GM23338 (cell line): ENCODE measurements around the gene CES3. TPM values are rescaled to one million over a fixed set of nuclear protein-coding genes. Genes with fewer than 3 reads are reported as not detected.

Experiments used
- ATAC-seq: fragments of 200-7000 bp; cut with Tn5 transposase; 3 replicates; pipeline ENCODE4 v1.9.1; 2020
- DNase-seq: peaks from one replicate; pipeline ENCODE4 v3.0.0-alpha.2; 2015; ENCODE audit warnings: low spot score
- H2AFZ ChIP-seq: fragments of 200-600 bp; sonication (generic); 2 replicates; pipeline ENCODE4 v1.8.0; 2016; ENCODE audit warnings: antibody characterized with exemption, mild to moderate bottlenecking, moderate library complexity
- H3F3A ChIP-seq: fragments of 200-600 bp; sonication (generic); replicated peaks from 2 replicates; pipeline ENCODE4 v1.8.0; 2017; ENCODE audit warnings: antibody characterized with exemption, mixed run types, low read depth
- H3K27ac ChIP-seq: fragments of 200-600 bp; sonication (generic); 2 replicates; pipeline ENCODE4 v1.6.1; 2016; ENCODE audit warnings: low read depth
- H3K27me3 ChIP-seq: fragments of 200-600 bp; sonication (generic); 2 replicates; pipeline ENCODE4 v1.8.0; 2016; ENCODE audit warnings: mild to moderate bottlenecking, mixed run types, moderate library complexity; ENCODE audit not compliant: insufficient read depth
- H3K36me3 ChIP-seq: fragments of 200-600 bp; sonication (generic); 2 replicates; pipeline ENCODE4 v1.8.0; 2016; ENCODE audit warnings: mild to moderate bottlenecking; ENCODE audit not compliant: insufficient read depth
- H3K4me1 ChIP-seq: fragments of 200-600 bp; sonication (generic); 2 replicates; pipeline ENCODE4 v1.8.0; 2016; ENCODE audit warnings: mild to moderate bottlenecking, moderate library complexity; ENCODE audit not compliant: insufficient read depth
- H3K4me2 ChIP-seq: fragments of 200-600 bp; sonication (generic); 2 replicates; pipeline ENCODE4 v1.7.1; 2017; ENCODE audit warnings: mixed run types
- H3K4me3 ChIP-seq: fragments of 200-600 bp; sonication (generic); 2 replicates; pipeline ENCODE4 v1.6.1; 2016; ENCODE audit warnings: mixed run types
- H3K79me2 ChIP-seq: fragments of 200-600 bp; sonication (generic); replicated peaks from 2 replicates; pipeline ENCODE4 v1.8.0; 2017; ENCODE audit warnings: mild to moderate bottlenecking; ENCODE audit not compliant: insufficient read depth
- H3K9me2 ChIP-seq: fragments of 200-600 bp; sonication (generic); 2 replicates; pipeline ENCODE4 v1.8.0; 2017; ENCODE audit not compliant: insufficient read depth
- H4K20me1 ChIP-seq: fragments of 200-600 bp; sonication (generic); replicated peaks from 2 replicates; pipeline ENCODE4 v1.8.0; 2017; ENCODE audit warnings: mild to moderate bottlenecking; ENCODE audit not compliant: insufficient read depth
- H3K27ac Mint-ChIP-seq: 2 replicates; pipeline ENCODE4 v1.8.0; 2020; ENCODE audit warnings: inconsistent platforms, mild to moderate bottlenecking, moderate library complexity, mixed read lengths
- H3K27me3 Mint-ChIP-seq: 3 replicates; pipeline ENCODE4 v1.8.0; 2022; ENCODE audit warnings: low read depth, mild to moderate bottlenecking, moderate library complexity, mixed read lengths, inconsistent platforms; ENCODE audit not compliant: insufficient read depth, poor library complexity
- H3K36me3 Mint-ChIP-seq: 3 replicates; pipeline ENCODE4 v1.8.0; 2021; ENCODE audit warnings: low read depth, mild to moderate bottlenecking, inconsistent platforms, moderate library complexity, mixed read lengths
- H3K4me1 Mint-ChIP-seq: 3 replicates; pipeline ENCODE4 v1.8.0; 2020; ENCODE audit warnings: mild to moderate bottlenecking, inconsistent platforms, mixed read lengths
- H3K4me3 Mint-ChIP-seq: 3 replicates; pipeline ENCODE4 v1.8.0; 2021; ENCODE audit warnings: moderate library complexity, mild to moderate bottlenecking, inconsistent platforms, mixed read lengths
- H3K9me3 Mint-ChIP-seq: 3 replicates; pipeline ENCODE4 v1.8.0; 2020; ENCODE audit warnings: moderate library complexity, mild to moderate bottlenecking, inconsistent platforms, mixed read lengths
- CREB1 ChIP-seq: fragments of 250-450 bp; sonication (Bioruptor Pico); IDR thresholded peaks from 2 replicates; pipeline ENCODE4 v1.5.0; 2020; ENCODE audit warnings: low read depth, mild to moderate bottlenecking, moderate library complexity
- ETS1 ChIP-seq: IDR thresholded peaks from 2 replicates; pipeline ENCODE4 v1.6.1; 2016; ENCODE audit warnings: antibody characterized with exemption
- EZH2 ChIP-seq: fragments of 200-600 bp; sonication (generic); IDR thresholded peaks from one replicate; pipeline ENCODE4 v1.8.0; 2017; ENCODE audit warnings: antibody characterized with exemption, mild to moderate bottlenecking, low read depth; ENCODE audit not compliant: unreplicated experiment
- EZH2phosphoT487 ChIP-seq: fragments of 200-600 bp; sonication (generic); IDR thresholded peaks from one replicate; pipeline ENCODE4 v1.8.1; 2018; ENCODE audit warnings: antibody characterized with exemption; ENCODE audit not compliant: unreplicated experiment
- JUNB ChIP-seq: IDR thresholded peaks from one replicate; pipeline ENCODE4 v1.6.1; 2016; ENCODE audit warnings: antibody characterized with exemption; ENCODE audit not compliant: unreplicated experiment
- NANOG ChIP-seq: IDR thresholded peaks from 2 replicates; pipeline ENCODE4 v1.6.1; 2016; ENCODE audit warnings: antibody characterized with exemption, borderline replicate concordance
- POLR2AphosphoS5 ChIP-seq: IDR thresholded peaks from 2 replicates; pipeline ENCODE4 v1.6.1; 2016; ENCODE audit warnings: antibody characterized with exemption, low read depth
- STAT1 ChIP-seq: IDR thresholded peaks from one replicate; pipeline ENCODE4 v1.6.1; 2016; ENCODE audit warnings: antibody characterized with exemption; ENCODE audit not compliant: unreplicated experiment
- ZNF114 ChIP-seq: fragments of 250-450 bp; sonication (Bioruptor Pico); IDR thresholded peaks from 2 replicates; pipeline ENCODE4 v1.5.0; 2020; ENCODE audit warnings: mild to moderate bottlenecking, moderate library complexity
- ZNF331 ChIP-seq: fragments of 250-450 bp; sonication (Bioruptor Pico); IDR thresholded peaks from 2 replicates; pipeline ENCODE4 v1.5.0; 2020; ENCODE audit warnings: low read depth, mild to moderate bottlenecking, moderate library complexity
- ZNF462 ChIP-seq: fragments of 250-450 bp; sonication (Bioruptor Pico); IDR thresholded peaks from 2 replicates; pipeline ENCODE4 v1.5.0; 2020; ENCODE audit warnings: mild to moderate bottlenecking, moderate library complexity
- polyA plus RNA-seq: library from polyadenylated mRNA; unstranded; fragments of >200 nt; fragmentation: Nextera tagmentation; extraction: Ambion mirVana; gene quantifications from 2 replicates; pipeline ENCODE4 v1.2.1, GENCODE V29; 2016
- total RNA-seq: library from RNA; depleted of rRNA; stranded (reverse); fragments of >200 nt; shearing (Covaris generic); gene quantifications from 2 replicates; pipeline ENCODE4 v1.2.3, GENCODE V29; 2014
- TF ChIP-seq, protein P1 (sequence below): IDR thresholded peaks from one replicate; pipeline ENCODE4 v1.6.1; 2018; ENCODE audit warnings: antibody characterized with exemption; ENCODE audit not compliant: unreplicated experiment
- TF ChIP-seq, protein P2 (sequence below), 2 experiments: fragments of 200-600 bp in 1 of 2; sonication (generic) in 1 of 2; conservative IDR thresholded peaks; 2 replicates each; pipeline versions ENCODE4 v1.5.1 to v1.6.1; 2016 to 2017; ENCODE audit warnings: antibody characterized with exemption in 2 of 2, low read depth in 2 of 2, mild to moderate bottlenecking in 2 of 2, moderate library complexity in 1 of 2

CES3 gene
- total and polyA plus RNA-seq, 2 experiments from 2014 or later = 0.55 to 1.0 TPM

DNA sequence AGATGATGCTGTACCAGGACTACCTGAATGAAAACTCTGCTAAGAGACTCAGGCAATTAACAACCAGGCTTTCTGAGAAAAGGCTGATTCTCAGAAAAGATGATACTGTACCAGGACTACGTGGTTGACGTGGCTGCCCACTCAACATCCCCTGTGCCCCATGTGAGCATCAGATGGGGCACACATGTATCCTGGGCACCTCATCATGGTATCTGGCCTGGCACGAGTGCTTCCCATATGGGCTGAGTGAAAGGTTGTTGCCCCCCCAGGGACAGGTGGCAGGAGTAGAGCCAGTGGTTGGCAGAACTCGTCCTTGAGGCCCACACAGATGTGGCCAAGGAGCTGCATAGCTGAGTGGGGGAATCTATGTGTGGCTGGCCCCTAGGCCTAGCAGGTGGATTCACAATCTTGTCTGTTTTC, 23.8 kb downstream of the CES3 start:
- Histone ChIP-seq H4K20me1 (no peaks in the 10 kb centered on the region), H2AFZ (no peak overlapping the region), H3K4me2 (no peak overlapping the region), H3F3A (no peaks in the 10 kb centered on the region), H3K36me3 (no peaks in the 10 kb centered on the region), H3K27ac (no peak overlapping the region), H3K4me3 (no peak overlapping the region), H3K4me1 (no peaks in the 10 kb centered on the region), H3K27me3 (no peaks in the 10 kb centered on the region), H3K9me2 (no peaks in the 10 kb centered on the region), H3K79me2 (no peaks in the 10 kb centered on the region)
- DNase-seq = no peak
- no peak for ATAC-seq
- H3K4me3 Mint-ChIP-seq = no peak overlapping the region
- no peak overlapping the region for H3K27ac Mint-ChIP-seq
- peaks cover 2% of the 10 kb centered on the region for H3K27me3 Mint-ChIP-seq
- TF ChIP-seq ETS1 (no peak), NANOG (no peak), POLR2AphosphoS5 (no peak), JUNB (no peak), EZH2phosphoT487 (no peak), ZNF462 (CRISPR knock-in tag) (no peak), ZNF331 (CRISPR knock-in tag) (no peak), ZNF114 (CRISPR knock-in tag) (no peak), CREB1 (no peak), STAT1 (no peak), EZH2 (no peak)
- TF ChIP-seq, protein P1, sequence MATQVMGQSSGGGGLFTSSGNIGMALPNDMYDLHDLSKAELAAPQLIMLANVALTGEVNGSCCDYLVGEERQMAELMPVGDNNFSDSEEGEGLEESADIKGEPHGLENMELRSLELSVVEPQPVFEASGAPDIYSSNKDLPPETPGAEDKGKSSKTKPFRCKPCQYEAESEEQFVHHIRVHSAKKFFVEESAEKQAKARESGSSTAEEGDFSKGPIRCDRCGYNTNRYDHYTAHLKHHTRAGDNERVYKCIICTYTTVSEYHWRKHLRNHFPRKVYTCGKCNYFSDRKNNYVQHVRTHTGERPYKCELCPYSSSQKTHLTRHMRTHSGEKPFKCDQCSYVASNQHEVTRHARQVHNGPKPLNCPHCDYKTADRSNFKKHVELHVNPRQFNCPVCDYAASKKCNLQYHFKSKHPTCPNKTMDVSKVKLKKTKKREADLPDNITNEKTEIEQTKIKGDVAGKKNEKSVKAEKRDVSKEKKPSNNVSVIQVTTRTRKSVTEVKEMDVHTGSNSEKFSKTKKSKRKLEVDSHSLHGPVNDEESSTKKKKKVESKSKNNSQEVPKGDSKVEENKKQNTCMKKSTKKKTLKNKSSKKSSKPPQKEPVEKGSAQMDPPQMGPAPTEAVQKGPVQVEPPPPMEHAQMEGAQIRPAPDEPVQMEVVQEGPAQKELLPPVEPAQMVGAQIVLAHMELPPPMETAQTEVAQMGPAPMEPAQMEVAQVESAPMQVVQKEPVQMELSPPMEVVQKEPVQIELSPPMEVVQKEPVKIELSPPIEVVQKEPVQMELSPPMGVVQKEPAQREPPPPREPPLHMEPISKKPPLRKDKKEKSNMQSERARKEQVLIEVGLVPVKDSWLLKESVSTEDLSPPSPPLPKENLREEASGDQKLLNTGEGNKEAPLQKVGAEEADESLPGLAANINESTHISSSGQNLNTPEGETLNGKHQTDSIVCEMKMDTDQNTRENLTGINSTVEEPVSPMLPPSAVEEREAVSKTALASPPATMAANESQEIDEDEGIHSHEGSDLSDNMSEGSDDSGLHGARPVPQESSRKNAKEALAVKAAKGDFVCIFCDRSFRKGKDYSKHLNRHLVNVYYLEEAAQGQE = no peak
- TF ChIP-seq, protein P2, sequence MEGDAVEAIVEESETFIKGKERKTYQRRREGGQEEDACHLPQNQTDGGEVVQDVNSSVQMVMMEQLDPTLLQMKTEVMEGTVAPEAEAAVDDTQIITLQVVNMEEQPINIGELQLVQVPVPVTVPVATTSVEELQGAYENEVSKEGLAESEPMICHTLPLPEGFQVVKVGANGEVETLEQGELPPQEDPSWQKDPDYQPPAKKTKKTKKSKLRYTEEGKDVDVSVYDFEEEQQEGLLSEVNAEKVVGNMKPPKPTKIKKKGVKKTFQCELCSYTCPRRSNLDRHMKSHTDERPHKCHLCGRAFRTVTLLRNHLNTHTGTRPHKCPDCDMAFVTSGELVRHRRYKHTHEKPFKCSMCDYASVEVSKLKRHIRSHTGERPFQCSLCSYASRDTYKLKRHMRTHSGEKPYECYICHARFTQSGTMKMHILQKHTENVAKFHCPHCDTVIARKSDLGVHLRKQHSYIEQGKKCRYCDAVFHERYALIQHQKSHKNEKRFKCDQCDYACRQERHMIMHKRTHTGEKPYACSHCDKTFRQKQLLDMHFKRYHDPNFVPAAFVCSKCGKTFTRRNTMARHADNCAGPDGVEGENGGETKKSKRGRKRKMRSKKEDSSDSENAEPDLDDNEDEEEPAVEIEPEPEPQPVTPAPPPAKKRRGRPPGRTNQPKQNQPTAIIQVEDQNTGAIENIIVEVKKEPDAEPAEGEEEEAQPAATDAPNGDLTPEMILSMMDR (conservative IDR thresholded peaks at IDR 0.05; ENCODE audit: low read depth in 2 of 2) = no peak
- H3K4me1 Mint-ChIP-seq = no peaks in the 10 kb centered on the region
- no peaks in the 10 kb centered on the region for H3K9me3 Mint-ChIP-seq
- no peaks in the 10 kb centered on the region for H3K36me3 Mint-ChIP-seq
